GM21381 (cell line): ENCODE measurements around the gene PRSS27.

ENCODE experiments used
- ATAC-seq: cut with Tn5 transposase; IDR thresholded peaks from one replicate; pipeline ENCODE4 v1.9.1; 2021; ENCODE audit warnings: mild to moderate bottlenecking, moderate library complexity; ENCODE audit not compliant: unreplicated experiment

The PRSS27 gene

DNA sequence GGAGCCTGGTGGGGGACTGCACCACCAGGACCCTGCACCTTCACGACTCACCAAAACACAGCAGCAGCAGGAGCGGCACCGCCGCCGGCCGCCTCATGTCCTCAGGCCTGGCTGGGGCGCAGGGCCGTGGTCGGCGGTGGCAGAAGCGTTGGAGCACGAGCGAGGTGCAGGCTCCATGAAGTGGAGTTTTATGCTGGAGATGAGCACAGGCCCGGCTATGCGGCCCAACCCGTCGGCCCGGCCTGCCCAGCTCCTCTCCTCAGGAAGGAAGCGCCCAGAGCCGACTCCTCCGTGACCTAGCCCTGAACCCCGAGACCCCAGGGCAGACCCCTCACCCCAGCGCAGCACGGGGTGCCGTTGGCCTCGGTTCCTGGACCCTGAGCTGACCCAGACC is at the start of gene PRSS27:
Gene PRSS27 (minus strand): TSS at position 161 of the 394 bp plus-strand sequence. CDS start 64 bp downstream, at position 97.
- ATAC-seq, result no peak

- no peak for ATAC-seq
Observed at GRCh38 chr16:2769675-2770056, 49.6 kb upstream of the PRSS27 start.

DNA sequence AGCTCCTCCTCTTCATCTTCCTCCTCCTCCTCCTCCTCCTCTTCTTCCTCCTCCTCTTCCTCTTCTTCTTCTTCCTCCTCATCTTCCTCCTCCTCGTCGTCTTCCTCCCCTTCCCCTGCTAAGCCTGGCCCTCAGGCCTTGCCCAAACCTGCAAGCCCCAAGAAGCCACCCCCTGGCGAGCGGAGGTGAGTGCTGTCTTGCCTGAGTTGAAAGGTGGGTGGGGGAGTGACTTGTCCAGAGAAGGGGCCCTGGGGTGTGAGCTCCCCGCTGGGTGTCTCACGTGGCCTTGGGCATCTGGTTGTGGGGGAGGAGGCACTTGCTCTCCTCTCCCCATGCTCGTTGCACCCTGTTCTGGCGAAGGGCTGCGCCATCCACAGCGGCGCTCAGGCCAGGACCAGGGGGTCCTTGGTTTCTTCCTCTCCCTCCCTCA is 49.1 kb upstream of the PRSS27 start:
- ATAC-seq, result no peak

GRCh38 chr16:2768403-2769089 is 48.5 kb upstream of the PRSS27 start:
- ATAC-seq, result no peak

- no peak for ATAC-seq
Observed at GRCh38 chr16:2767891-2768290, 47.9 kb upstream of the PRSS27 start.

DNA sequence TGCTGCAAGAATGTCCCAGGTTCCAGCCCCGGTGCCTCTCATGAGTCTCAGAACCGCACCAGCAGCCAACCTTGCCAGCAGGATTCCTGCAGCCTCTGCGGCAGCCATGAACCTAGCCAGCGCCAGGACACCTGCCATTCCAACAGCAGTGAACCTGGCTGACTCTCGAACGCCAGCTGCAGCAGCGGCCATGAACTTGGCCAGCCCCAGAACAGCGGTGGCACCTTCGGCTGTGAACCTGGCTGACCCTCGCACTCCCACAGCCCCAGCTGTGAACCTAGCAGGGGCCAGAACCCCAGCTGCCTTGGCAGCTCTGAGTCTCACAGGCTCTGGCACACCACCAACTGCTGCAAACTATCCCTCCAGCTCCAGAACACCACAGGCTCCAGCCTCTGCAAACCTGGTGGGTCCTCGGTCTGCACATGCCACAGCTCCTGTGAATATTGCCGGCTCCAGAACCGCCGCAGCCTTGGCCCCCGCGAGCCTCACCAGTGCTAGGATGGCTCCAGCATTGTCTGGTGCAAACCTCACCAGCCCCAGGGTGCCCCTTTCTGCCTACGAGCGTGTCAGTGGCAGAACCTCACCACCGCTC is 47.2 kb upstream of the PRSS27 start:
- no peak for ATAC-seq

GRCh38 chr16:2766430-2767139 is 46.6 kb upstream of the PRSS27 start:
- ATAC-seq, result no peak

GRCh38 chr16:2765462-2766404 is 45.7 kb upstream of the PRSS27 start:
- no peak for ATAC-seq

DNA sequence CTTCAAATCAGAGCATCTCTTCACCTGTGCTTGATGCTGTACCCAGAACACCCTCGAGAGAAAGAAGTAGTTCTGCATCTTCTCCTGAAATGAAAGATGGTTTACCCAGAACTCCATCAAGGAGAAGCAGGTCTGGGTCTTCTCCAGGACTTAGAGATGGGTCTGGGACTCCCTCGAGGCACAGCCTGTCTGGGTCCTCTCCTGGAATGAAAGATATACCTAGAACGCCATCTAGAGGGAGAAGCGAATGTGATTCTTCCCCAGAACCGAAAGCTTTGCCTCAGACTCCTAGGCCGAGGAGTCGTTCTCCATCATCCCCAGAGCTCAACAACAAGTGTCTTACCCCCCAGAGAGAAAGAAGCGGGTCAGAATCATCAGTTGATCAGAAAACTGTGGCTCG is 44.7 kb upstream of the PRSS27 start:
- ATAC-seq, result no peak

- ATAC-seq, result no peak
Observed at GRCh38 chr16:2763173-2763572, 43.1 kb upstream of the PRSS27 start.

GRCh38 chr16:2762711-2763110 is 42.7 kb upstream of the PRSS27 start:
- no peak for ATAC-seq

DNA sequence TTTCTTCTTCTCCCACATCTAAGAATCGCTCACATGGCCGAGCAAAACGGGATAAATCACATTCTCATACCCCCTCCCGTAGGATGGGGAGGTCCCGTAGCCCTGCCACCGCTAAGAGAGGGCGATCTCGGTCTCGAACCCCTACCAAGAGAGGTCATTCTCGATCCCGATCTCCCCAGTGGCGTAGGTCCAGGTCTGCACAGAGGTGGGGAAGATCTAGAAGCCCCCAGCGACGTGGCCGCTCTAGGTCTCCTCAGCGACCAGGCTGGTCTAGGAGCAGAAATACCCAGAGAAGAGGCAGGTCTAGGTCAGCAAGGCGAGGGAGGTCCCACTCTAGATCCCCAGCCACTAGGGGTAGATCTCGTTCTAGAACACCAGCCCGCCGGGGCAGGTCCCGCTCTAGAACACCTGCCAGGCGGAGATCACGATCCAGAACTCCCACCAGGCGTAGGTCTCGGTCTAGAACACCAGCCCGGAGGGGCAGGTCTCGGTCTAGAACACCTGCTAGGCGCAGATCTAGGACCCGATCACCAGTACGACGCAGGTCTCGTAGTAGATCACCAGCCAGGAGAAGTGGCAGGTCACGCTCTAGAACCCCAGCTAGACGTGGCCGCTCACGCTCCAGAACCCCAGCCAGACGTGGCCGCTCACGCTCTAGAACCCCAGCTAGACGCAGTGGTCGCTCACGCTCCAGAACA is 42.0 kb upstream of the PRSS27 start:
- ATAC-seq, result no peak

GRCh38 chr16:2761472-2761871 is 41.4 kb upstream of the PRSS27 start:
- no peak for ATAC-seq

GRCh38 chr16:2757344-2757743 is 37.3 kb upstream of the PRSS27 start:
- ATAC-seq, result no peak

DNA sequence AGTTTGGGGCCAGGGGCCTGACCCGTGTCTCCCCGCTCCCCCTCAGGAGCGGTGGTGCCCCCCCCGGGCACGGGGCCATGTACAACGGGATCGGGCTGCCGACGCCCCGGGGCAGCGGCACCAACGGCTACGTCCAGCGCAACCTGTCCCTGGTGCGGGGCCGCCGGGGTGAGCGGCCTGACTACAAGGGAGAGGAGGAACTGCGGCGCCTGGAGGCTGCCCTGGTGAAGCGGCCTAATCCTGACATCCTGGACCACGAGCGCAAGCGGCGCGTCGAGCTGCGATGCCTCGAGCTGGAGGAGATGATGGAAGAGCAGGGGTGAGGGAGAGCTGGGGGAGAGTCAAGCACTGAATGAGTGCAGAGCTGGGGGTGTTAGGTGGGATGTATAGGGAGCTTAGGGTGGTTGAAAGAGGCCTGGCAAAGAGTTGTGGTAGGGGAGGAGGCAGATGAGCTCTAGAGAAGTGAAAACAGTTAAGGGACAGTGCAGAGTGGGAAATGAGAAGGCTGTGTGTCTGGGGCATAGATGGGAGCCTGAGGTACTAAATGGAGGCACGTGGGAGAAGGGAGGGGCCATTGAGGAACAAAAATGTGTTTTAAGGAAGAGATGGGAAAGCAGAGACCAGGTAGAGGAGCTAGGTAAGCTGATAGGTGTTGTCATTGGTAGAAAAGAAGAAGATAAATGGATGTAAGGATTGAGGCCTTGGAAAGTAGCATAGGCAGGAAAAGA is 36.4 kb upstream of the PRSS27 start:
- no peak for ATAC-seq

DNA sequence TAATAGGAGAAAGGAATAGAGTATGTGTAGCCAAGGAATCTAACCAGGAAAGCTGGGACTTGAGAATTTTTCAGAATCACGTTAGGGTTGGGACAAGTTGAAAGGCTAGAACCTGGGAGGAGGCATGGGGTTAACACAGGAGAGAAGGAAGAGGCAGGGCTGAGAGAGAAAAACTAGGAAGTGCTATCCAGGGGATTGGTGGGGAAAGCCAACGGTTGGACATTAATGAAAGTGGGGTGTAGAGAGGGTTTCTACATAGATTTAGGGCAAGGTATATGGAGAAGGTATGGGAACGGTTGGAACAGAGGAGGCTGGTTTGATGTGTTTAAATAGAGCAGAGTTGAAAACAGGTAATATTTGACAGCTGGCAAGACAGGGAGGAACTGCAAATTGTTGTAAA is 35.1 kb upstream of the PRSS27 start:
- ATAC-seq, result no peak

- ATAC-seq, result no peak
Observed at GRCh38 chr16:2753733-2754020, 33.7 kb upstream of the PRSS27 start.

- peak; percentile 35 for ATAC-seq
Observed at GRCh38 chr16:2752850-2753732, 33.1 kb upstream of the PRSS27 start.
